ENCODE measurements around the gene DGKZ. TPM values are rescaled to one million over a fixed set of nuclear protein-coding genes. Genes with fewer than 3 reads are reported as not detected.

Gene DGKZ
- total RNA-seq, 1 donor from 2014 or later = 127 TPM

DNA sequence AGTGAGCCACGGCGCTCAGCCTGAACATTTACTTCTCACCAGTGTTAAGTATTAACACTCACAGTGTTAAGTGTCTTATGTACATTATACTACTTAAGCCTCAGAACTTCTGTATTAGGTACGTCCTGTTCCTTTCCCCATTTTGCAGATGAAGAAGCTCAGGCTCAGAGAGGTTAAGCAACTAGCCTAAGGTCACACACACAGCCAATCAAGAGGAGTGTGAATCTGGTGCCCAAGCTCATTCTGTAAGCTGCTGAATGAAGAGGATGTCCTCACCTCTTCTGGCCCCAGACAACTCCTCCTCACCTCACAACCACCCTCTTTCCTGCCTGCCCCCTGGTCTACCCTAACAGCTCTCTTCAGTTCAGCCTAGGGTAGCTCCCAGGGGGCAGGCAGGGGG, 39.9 kb upstream of the DGKZ start:
- Mint-ChIP-seq H3K27ac (ENCODE audit: unreplicated experiment) (no peak overlapping the region), H3K27me3 (ENCODE audit: unreplicated experiment) (no peaks in the 10 kb centered on the region), H3K9me3 (ENCODE audit: unreplicated experiment) (no peaks in the 10 kb centered on the region), H3K36me3 (ENCODE audit: low read depth, unreplicated experiment) (peaks cover 6% of the 10 kb centered on the region), H3K4me1 (ENCODE audit: unreplicated experiment) (no peaks in the 10 kb centered on the region), H3K4me3 (ENCODE audit: unreplicated experiment) (no peak overlapping the region)
- TF ChIP-seq CTCF (IDR thresholded peaks at IDR 0.05; ENCODE audit: unreplicated experiment) = no peak
- no peak for DNase-seq (ENCODE audit: low spot score)

DNA sequence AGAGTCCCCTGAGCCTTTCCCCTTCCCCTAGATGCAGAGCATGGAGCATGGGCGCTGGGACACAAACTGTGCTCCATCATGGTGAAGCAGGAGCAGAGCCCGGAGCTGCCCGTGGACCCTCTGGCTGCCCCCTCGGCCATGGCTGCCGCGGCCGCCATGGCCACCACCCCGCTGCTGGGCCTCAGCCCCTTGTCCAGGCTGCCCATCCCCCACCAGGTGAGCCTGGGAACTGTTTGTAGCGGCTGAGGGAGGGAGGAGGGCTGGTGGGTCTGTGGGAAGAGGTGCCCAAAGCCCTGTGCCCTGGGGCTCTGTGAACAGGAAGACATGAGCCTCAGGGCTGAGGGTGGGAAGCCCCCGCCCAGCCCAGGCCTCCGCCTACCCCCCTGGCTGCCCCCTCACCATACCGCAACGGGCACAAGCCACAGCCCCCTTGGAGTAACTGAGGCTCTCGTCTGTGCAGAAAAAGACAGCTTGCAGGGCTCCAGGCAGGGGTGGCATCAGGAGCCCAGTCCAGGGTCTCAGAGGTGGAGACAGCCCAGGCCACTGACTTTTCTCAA, 39.4 kb upstream of the DGKZ start:
- no peak overlapping the region for H3K4me3 Mint-ChIP-seq (ENCODE audit: unreplicated experiment)
- TF ChIP-seq CTCF (IDR thresholded peaks at IDR 0.05; ENCODE audit: unreplicated experiment) = no peak
- H3K27ac Mint-ChIP-seq (ENCODE audit: unreplicated experiment) = no peak overlapping the region
- no peak for DNase-seq (ENCODE audit: low spot score)
- peaks cover 6% of the 10 kb centered on the region for H3K36me3 Mint-ChIP-seq (ENCODE audit: low read depth, unreplicated experiment)
- H3K4me1 Mint-ChIP-seq (ENCODE audit: unreplicated experiment) = no peaks in the 10 kb centered on the region
- H3K9me3 Mint-ChIP-seq (ENCODE audit: unreplicated experiment) = no peaks in the 10 kb centered on the region
- H3K27me3 Mint-ChIP-seq (ENCODE audit: unreplicated experiment) = no peaks in the 10 kb centered on the region

DNA sequence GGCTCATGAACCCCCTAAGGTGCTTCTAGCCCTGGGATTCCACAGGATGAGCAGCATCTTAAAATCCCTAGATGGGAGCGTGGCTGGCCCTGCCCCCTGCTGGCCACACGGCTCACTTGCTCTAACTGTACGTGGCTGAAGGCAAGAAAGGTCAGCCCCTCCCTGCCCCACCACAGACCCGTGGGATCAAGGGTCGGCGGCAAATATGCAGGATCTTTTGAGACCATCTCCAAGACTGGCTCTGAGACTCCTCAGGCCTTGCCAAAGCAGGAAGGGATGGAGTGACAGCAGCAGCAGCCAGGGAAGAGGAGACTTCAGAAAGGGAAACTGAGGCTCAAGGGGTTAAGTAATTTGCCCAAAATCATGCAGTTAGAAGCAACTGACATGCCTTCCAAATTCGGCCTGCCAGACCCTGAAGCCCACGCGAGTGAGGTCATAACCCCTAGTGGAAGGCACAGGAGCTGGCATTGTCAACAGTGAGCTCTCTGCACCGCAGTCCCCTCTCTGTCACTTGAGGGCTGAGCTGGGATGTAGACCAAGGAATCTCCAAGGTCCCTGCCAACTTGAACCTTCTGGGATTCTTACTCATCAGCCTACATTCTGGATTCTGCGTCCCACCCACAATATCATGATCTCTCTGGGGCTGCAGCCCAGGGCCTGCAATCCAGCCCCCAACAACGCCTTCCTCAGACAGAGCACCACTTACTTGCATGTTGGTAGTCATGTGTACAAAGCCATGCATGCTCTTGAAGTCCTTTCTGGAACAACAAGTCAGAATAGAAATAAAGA, 38.4 kb upstream of the DGKZ start:
- peaks cover 6% of the 10 kb centered on the region for H3K36me3 Mint-ChIP-seq (ENCODE audit: low read depth, unreplicated experiment)
- peak; percentile 86 for TF ChIP-seq CTCF (IDR thresholded peaks at IDR 0.05; ENCODE audit: unreplicated experiment)
- peak overlapping the region; percentile 11 for H3K4me3 Mint-ChIP-seq (ENCODE audit: unreplicated experiment)
- peak; percentile 78 for DNase-seq (ENCODE audit: low spot score)
- H3K27ac Mint-ChIP-seq (ENCODE audit: unreplicated experiment) = no peak overlapping the region
- H3K4me1 Mint-ChIP-seq (ENCODE audit: unreplicated experiment) = no peaks in the 10 kb centered on the region
- no peaks in the 10 kb centered on the region for H3K27me3 Mint-ChIP-seq (ENCODE audit: unreplicated experiment)
- H3K9me3 Mint-ChIP-seq (ENCODE audit: unreplicated experiment) = no peaks in the 10 kb centered on the region

GRCh38 chr11:46309814-46310259, 37.4 kb upstream of the DGKZ start:
- H3K4me3 Mint-ChIP-seq (ENCODE audit: unreplicated experiment) = no peak overlapping the region
- DNase-seq (ENCODE audit: low spot score) = no peak
- no peaks in the 10 kb centered on the region for H3K27me3 Mint-ChIP-seq (ENCODE audit: unreplicated experiment)
- no peaks in the 10 kb centered on the region for H3K9me3 Mint-ChIP-seq (ENCODE audit: unreplicated experiment)
- TF ChIP-seq CTCF (IDR thresholded peaks at IDR 0.05; ENCODE audit: unreplicated experiment) = no peak
- H3K27ac Mint-ChIP-seq (ENCODE audit: unreplicated experiment) = peak overlapping the region; percentile 48
- H3K36me3 Mint-ChIP-seq (ENCODE audit: low read depth, unreplicated experiment) = peaks cover 6% of the 10 kb centered on the region
- H3K4me1 Mint-ChIP-seq (ENCODE audit: unreplicated experiment) = no peaks in the 10 kb centered on the region

Measured in endothelial cell (in vitro differentiated cells).